ENCODE measurements around the gene CHRDL1. TPM values are rescaled to one million over a fixed set of nuclear protein-coding genes. Genes with fewer than 3 reads are reported as not detected.

CHRDL1 gene
- total RNA-seq, 1 donor from 2014 or later = 4.8 TPM

- H3K4me1 ChIP-seq (ENCODE audit: insufficient read depth, low read length) = no peaks in the 10 kb centered on the region
- H2AFZ ChIP-seq (ENCODE audit: low read depth, low read length) = no peak overlapping the region
- Mint-ChIP-seq H3K27ac (ENCODE audit: unreplicated experiment) (no peak overlapping the region), H3K4me1 (ENCODE audit: low read depth, unreplicated experiment) (no peaks in the 10 kb centered on the region), H3K36me3 (ENCODE audit: low read depth, unreplicated experiment) (no peaks in the 10 kb centered on the region), H3K4me3 (ENCODE audit: unreplicated experiment) (no peak overlapping the region), H3K9me3 (ENCODE audit: unreplicated experiment) (peaks cover 1% of the 10 kb centered on the region), H3K27me3 (ENCODE audit: low read depth, unreplicated experiment) (peaks cover 4% of the 10 kb centered on the region)
- H3K4me3 ChIP-seq (ENCODE audit: insufficient read depth, low read depth, low read length) = no peak overlapping the region
- H3K27ac ChIP-seq (ENCODE audit: low read depth, low read length) = no peak overlapping the region
- H3K79me2 ChIP-seq (ENCODE audit: insufficient read depth, low read length) = no peaks in the 10 kb centered on the region
- no peaks in the 10 kb centered on the region for H4K20me1 ChIP-seq (ENCODE audit: insufficient read depth, low read length)
- no peak for FAIRE-seq
- no peaks in the 10 kb centered on the region for H3K9me3 ChIP-seq (ENCODE audit: insufficient read depth, low read depth, low read length)
- no peak overlapping the region for H3K9ac ChIP-seq (ENCODE audit: low read length)
- no peaks in the 10 kb centered on the region for H3K36me3 ChIP-seq (ENCODE audit: insufficient read depth, low read length)
- no peak overlapping the region for H3K4me2 ChIP-seq (ENCODE audit: low read length)
- TF ChIP-seq, protein P1, sequence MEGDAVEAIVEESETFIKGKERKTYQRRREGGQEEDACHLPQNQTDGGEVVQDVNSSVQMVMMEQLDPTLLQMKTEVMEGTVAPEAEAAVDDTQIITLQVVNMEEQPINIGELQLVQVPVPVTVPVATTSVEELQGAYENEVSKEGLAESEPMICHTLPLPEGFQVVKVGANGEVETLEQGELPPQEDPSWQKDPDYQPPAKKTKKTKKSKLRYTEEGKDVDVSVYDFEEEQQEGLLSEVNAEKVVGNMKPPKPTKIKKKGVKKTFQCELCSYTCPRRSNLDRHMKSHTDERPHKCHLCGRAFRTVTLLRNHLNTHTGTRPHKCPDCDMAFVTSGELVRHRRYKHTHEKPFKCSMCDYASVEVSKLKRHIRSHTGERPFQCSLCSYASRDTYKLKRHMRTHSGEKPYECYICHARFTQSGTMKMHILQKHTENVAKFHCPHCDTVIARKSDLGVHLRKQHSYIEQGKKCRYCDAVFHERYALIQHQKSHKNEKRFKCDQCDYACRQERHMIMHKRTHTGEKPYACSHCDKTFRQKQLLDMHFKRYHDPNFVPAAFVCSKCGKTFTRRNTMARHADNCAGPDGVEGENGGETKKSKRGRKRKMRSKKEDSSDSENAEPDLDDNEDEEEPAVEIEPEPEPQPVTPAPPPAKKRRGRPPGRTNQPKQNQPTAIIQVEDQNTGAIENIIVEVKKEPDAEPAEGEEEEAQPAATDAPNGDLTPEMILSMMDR (IDR thresholded peaks at IDR 0.05; ENCODE audit: insufficient read depth, low read depth, low read length) = no peak
- no peak for TF ChIP-seq EZH2 (IDR thresholded peaks at IDR 0.05; ENCODE audit: insufficient read depth, low read length)
- DNase-seq (ENCODE audit: low read depth) = peak; percentile 10
- no peaks in the 10 kb centered on the region for H3K27me3 ChIP-seq (ENCODE audit: insufficient read depth, low read length)
Observed at GRCh38 chrX:110699109-110699508, 96.5 kb downstream of the CHRDL1 start.

DNA sequence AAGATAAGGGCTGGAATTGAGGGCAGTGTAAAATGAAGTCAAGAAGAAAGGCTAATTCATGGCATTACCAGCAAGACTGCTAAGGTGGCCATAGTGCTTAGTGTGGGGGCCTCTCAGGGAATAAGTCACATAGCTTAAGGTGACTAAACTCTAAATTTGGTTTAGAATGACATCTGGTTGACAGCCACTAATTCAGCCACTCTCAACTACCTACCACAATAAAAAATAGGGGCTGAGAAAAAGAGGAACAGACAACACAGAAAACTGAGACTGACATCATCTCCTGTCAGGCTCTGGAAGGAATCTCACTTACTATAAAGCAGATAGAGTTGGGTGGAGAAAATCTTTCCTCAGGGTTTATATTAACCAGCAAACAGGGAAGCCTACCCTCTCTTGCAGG lies 96.9 kb downstream of the CHRDL1 start:
- Histone ChIP-seq H3K27me3 (ENCODE audit: insufficient read depth, low read length) (no peaks in the 10 kb centered on the region), H3K4me3 (ENCODE audit: insufficient read depth, low read depth, low read length) (no peak overlapping the region), H3K27ac (ENCODE audit: low read depth, low read length) (no peak overlapping the region), H3K36me3 (ENCODE audit: insufficient read depth, low read length) (no peaks in the 10 kb centered on the region), H3K79me2 (ENCODE audit: insufficient read depth, low read length) (no peaks in the 10 kb centered on the region), H3K4me1 (ENCODE audit: insufficient read depth, low read length) (no peaks in the 10 kb centered on the region), H3K9me3 (ENCODE audit: insufficient read depth, low read depth, low read length) (no peaks in the 10 kb centered on the region), H3K4me2 (ENCODE audit: low read length) (no peak overlapping the region), H4K20me1 (ENCODE audit: insufficient read depth, low read length) (no peaks in the 10 kb centered on the region), H3K9ac (ENCODE audit: low read length) (no peak overlapping the region), H2AFZ (ENCODE audit: low read depth, low read length) (no peak overlapping the region)
- Mint-ChIP-seq H3K4me3 (ENCODE audit: unreplicated experiment) (no peak overlapping the region), H3K27me3 (ENCODE audit: low read depth, unreplicated experiment) (peaks cover 4% of the 10 kb centered on the region), H3K36me3 (ENCODE audit: low read depth, unreplicated experiment) (no peaks in the 10 kb centered on the region), H3K4me1 (ENCODE audit: low read depth, unreplicated experiment) (no peaks in the 10 kb centered on the region), H3K9me3 (ENCODE audit: unreplicated experiment) (peaks cover 1% of the 10 kb centered on the region), H3K27ac (ENCODE audit: unreplicated experiment) (no peak overlapping the region)
- TF ChIP-seq EZH2 (IDR thresholded peaks at IDR 0.05; ENCODE audit: insufficient read depth, low read length) = no peak
- TF ChIP-seq, protein P1 (IDR thresholded peaks at IDR 0.05; ENCODE audit: insufficient read depth, low read depth, low read length) = no peak
- DNase-seq (ENCODE audit: low read depth) (no peak), FAIRE-seq (peak; percentile 59)

GRCh38 chrX:110692866-110693265 lies 102.8 kb downstream of the CHRDL1 start:
- no peaks in the 10 kb centered on the region for H3K27me3 Mint-ChIP-seq (ENCODE audit: low read depth, unreplicated experiment)
- Histone ChIP-seq H3K4me3 (ENCODE audit: insufficient read depth, low read depth, low read length) (no peak overlapping the region), H3K27me3 (ENCODE audit: insufficient read depth, low read length) (no peaks in the 10 kb centered on the region), H3K9ac (ENCODE audit: low read length) (no peak overlapping the region), H3K27ac (ENCODE audit: low read depth, low read length) (no peak overlapping the region), H3K36me3 (ENCODE audit: insufficient read depth, low read length) (no peaks in the 10 kb centered on the region), H3K9me3 (ENCODE audit: insufficient read depth, low read depth, low read length) (no peaks in the 10 kb centered on the region), H3K79me2 (ENCODE audit: insufficient read depth, low read length) (no peaks in the 10 kb centered on the region), H3K4me1 (ENCODE audit: insufficient read depth, low read length) (no peaks in the 10 kb centered on the region), H2AFZ (ENCODE audit: low read depth, low read length) (no peak overlapping the region), H3K4me2 (ENCODE audit: low read length) (no peak overlapping the region), H4K20me1 (ENCODE audit: insufficient read depth, low read length) (no peaks in the 10 kb centered on the region)
- DNase-seq (ENCODE audit: low read depth) = no peak
- TF ChIP-seq EZH2 (IDR thresholded peaks at IDR 0.05; ENCODE audit: insufficient read depth, low read length) = no peak
- TF ChIP-seq, protein P1 (IDR thresholded peaks at IDR 0.05; ENCODE audit: insufficient read depth, low read depth, low read length) = no peak
- no peaks in the 10 kb centered on the region for H3K4me1 Mint-ChIP-seq (ENCODE audit: low read depth, unreplicated experiment)
- H3K9me3 Mint-ChIP-seq (ENCODE audit: unreplicated experiment) = peaks cover 1% of the 10 kb centered on the region
- H3K36me3 Mint-ChIP-seq (ENCODE audit: low read depth, unreplicated experiment) = no peaks in the 10 kb centered on the region
- H3K27ac Mint-ChIP-seq (ENCODE audit: unreplicated experiment) = no peak overlapping the region
- no peak overlapping the region for H3K4me3 Mint-ChIP-seq (ENCODE audit: unreplicated experiment)
- no peak for FAIRE-seq
